GM12875 (cell line): ENCODE measurements around the gene SIX1.

Experiments used
- H3K4me3 ChIP-seq: one replicate; pipeline ENCODE4 v1.5.1; 2011; ENCODE audit warnings: low read depth, low read length, control low read depth
- TF ChIP-seq, protein P1 (sequence below): IDR thresholded peaks from 2 replicates; pipeline ENCODE4 v1.5.1; 2011; ENCODE audit warnings: low read depth, mild to moderate bottlenecking, control low read depth, inconsistent platforms, low read length, moderate library complexity, borderline replicate concordance; ENCODE audit not compliant: insufficient read depth

The SIX1 gene

DNA sequence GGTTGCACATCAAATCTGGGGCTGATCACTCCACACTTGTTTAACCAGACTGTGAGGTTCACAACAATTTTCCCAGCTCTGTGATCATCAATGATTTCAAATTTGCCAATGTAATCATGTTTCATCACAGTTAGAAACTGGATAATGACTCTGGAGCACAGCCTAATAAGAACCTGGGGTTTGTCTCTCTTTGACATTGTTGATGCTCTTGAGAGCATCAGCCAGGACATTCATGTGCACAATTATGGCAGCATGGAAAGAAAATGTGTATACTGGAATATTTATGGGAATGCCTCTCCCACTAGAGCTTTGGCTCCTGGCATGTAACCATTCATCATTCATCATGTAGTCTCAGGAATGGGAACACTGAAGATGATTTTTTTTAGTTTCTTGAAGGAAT, 47.0 kb downstream of the SIX1 start:
- H3K4me3 ChIP-seq, result no peak overlapping the region
- TF ChIP-seq, protein P1, sequence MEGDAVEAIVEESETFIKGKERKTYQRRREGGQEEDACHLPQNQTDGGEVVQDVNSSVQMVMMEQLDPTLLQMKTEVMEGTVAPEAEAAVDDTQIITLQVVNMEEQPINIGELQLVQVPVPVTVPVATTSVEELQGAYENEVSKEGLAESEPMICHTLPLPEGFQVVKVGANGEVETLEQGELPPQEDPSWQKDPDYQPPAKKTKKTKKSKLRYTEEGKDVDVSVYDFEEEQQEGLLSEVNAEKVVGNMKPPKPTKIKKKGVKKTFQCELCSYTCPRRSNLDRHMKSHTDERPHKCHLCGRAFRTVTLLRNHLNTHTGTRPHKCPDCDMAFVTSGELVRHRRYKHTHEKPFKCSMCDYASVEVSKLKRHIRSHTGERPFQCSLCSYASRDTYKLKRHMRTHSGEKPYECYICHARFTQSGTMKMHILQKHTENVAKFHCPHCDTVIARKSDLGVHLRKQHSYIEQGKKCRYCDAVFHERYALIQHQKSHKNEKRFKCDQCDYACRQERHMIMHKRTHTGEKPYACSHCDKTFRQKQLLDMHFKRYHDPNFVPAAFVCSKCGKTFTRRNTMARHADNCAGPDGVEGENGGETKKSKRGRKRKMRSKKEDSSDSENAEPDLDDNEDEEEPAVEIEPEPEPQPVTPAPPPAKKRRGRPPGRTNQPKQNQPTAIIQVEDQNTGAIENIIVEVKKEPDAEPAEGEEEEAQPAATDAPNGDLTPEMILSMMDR, result no peak

DNA sequence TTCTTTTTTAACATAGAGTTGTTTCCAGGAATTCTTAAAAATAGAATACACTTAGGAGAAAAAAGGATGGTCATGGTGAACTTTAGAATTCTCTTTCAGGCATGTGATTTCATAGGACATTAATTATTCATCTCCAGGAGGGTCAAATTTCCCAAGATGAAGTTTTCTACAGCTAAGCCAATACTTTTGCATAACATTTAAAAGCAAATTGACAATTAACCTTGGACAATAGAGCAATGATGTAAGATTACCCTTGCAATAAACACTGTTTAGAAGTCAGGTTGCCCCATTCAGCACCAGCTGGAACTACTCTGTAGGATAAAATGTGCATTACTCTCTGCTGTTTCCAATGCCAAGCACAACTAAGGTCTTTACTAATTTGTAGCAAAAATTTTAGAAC, 49.5 kb downstream of the SIX1 start:
- TF ChIP-seq, protein P1, result no peak
- no peak overlapping the region for H3K4me3 ChIP-seq

DNA sequence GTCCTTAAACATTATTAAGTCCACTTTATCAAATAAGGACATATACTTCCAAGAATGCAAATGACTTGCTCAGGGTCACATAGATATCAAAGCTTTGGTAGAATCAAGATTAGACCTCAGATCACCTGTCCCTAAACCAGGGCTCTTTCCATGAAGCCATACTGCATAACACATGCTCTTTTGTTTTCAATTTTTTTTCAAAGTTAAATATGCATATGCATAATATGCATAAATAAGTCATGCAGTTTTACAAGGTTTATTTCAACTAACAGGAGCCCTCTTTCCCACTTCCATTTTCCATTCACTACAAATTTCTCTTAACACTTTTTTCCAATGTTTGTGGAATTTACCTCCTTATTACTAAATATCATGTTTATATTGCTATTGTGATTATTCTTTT, 53.1 kb downstream of the SIX1 start:
- no peak overlapping the region for H3K4me3 ChIP-seq
- TF ChIP-seq, protein P1, result no peak

DNA sequence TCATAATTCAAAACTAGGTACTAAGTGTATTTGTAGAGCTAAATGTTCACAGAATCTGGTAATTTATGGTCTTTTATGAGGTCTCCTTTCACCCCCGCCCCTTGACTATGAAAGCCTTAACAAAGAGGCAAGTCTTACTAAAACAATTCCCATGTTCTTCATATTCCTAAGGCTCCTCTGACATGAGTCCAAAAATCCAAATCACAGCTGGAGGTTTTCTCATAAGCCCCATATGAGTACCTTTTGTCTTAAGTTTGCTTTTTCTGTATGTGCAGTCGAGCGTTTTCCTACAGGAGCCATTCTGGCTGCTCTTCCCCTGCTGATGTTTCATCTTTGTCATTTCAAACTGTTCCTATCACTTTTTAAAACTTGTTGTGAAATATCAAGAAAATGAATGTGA, 55.2 kb downstream of the SIX1 start:
- TF ChIP-seq, protein P1, result no peak
- H3K4me3 ChIP-seq, result no peak overlapping the region
